Cerebellar nuclear complex (tissue), 1 donor: Measurements from ENCODE around the gene BBIP1.

Experiments used
- DNase-seq, 2 experiments: peaks; one replicate each; lab custom pipeline; 2025; lab: John Stamatoyannopoulos, UW

BBIP1 gene, protein sequence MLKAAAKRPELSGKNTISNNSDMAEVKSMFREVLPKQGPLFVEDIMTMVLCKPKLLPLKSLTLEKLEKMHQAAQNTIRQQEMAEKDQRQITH

DNA sequence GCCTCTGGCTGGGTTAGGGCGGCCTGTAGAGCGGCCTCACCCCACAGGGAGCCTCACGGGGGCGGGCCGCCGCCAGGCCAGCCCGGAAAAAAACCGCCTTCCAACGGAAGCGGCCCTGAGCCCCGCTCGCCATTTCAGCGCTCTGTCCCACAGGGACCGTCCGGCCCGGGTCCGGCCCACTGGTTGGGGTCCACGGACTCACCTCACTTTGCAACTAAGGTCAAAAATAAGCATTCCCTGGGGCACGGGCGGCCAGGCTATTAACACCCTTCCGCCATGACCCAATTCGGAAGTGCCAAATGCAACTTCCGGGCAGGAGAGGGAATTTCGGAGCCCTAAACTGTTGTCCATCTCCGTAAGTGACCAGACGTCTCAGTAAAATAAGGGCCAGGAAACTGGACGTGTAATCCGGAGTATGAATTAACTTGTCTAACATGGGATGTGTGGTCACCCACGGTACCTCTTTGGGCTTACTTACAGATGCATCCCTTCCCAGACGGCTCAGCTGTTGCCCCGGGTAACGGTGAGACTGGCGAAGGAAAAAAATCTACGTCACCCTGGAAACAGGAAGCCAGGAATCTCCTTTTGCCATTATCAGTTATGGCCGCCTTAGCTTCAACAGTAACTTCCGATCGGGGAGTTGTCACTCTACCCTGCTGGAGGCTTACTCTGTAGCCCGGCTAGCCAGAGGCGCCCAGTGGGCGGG lies at the start of gene BBIP1:
TSS of gene BBIP1 (minus strand) at position 538 of the 706 bp plus-strand sequence. CDS start 1,023 bp downstream, outside the sequence.
- peak; percentile 98 to 99 for DNase-seq

DNA sequence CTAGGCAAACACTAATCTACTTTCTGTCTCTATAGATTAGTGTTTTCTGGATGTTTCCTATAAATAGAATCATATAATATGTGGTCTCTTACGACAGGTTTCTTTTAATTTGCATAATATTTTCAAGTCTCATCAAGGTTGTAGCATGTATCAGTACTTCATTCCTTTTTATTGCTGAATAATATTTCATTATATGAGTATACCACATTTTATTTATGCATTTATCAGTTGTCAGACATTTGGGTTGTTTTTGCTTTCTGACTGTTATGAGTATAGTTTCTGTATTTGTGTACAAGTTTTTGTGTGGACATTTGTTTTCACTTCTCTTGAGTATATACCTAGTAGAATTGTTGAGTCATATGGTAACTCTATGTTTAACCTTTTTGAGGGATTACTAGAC lies 48.7 kb upstream of the BBIP1 start:
- DNase-seq: no peak

DNA sequence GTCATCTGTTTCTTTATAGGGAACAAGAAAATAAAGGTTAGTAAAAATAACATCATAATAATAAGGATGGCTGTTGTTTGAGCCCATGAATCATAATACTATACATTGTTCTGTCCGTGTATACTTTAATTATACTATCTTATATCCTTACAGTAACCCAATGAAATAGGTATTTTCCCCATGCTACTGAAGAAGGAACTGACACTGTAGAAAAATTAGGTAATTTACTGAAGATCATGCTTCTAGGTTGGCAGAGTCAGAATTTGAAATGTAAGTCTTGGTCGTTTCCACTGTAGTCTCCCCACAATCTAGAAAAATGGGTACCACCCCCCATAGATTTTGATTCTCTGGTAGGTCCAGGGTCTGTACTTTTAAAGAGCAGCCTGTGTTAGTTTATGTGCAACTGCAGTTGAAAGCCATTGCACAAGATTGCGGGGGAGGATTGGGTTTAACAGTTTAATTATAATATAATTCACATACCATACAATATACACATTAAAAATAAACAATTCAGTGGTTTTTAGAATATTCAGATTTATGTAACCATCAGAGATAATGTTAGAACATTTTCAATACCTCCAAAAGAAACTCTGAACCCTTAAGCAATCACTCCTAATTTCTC lies 48.1 kb upstream of the BBIP1 start:
- no peak for DNase-seq

DNA sequence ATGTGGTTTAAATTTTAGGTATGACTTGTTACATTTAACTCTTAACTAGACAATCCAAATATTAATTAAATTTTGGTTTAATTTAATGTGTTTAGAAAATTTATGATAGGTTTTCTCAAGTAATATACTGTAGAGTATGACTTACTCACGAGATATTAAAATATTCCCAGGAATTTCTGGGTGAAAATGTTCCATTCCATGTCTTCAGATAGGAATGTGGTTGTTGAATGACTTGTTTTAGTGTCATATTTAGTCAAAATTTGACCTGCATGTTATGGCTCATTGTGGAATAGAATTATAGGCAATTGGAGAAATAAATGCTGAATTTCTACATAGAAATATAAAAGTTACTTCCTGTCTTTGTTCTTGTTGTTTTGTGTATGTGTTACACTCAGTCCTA lies 47.2 kb upstream of the BBIP1 start:
- DNase-seq: no peak

DNA sequence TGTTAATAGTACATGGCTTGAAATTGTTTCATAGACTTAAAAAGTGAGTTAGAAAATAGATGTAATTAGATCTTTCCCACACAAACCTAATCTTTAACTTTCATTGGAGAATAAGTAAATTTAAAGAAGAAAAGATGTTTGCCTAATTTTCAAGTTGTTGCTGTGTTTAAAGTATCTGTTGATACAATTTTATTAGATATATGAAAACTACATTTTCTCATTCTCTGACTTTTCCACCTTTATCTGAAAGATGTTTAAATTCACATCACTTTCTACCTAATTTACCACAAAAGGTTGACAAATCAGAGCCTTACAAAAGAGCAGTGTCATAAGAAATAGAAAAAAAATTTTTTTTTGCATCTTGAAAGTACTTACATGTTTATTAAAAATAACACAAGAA lies 46.2 kb upstream of the BBIP1 start:
- DNase-seq: no peak

DNA sequence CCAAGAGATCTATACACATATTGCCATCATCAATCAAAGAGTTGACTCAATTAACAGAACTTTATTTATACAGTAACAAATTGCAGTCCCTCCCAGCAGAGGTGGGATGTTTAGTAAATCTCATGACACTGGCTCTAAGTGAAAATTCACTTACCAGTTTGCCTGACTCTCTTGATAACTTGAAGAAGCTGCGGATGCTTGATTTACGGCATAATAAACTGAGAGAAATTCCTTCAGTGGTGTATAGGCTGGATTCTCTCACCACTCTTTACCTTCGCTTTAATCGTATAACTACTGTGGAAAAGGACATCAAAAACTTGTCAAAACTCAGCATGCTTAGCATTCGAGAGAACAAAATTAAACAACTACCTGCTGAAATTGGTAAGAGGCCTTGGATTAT lies 45.7 kb upstream of the BBIP1 start:
- DNase-seq: no peak

DNA sequence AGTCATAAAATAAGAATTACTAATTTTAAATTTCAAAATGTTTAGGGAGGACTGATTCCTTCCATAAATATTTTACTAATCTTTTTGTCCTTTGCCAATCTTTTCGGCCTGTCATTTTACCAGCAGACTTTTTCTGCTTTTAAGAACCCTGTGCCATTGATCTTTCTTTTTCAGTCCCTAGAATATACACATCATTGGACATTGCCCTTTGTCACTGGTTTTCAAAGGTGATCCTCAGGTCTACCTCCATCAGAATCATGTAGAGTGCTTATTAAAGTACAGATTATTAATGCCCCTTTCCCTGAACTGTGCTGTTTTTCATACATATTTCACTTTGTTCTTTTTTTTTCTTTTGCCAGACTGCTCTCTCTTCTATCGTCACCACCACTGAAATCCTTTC lies 44.2 kb upstream of the BBIP1 start:
- no peak for DNase-seq

DNA sequence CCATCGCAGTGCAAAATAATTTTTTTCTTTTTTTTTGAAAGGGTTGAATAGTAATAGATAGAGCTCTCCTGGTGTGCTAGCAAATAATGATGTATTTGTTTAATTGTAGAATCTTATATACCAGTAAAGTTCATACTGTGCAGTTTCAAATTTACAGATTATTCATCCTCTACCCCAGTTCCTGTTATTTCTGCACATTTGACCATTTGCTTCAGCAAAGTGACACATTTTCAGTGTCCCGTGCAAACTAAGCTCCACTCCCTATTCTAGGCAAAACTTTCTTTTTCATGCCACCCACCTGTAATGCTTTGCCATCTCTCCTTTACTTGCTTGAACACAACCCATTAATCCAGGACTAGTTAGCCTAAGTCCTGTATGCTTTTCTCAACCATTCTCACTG lies 43.5 kb upstream of the BBIP1 start:
- DNase-seq: no peak

DNA sequence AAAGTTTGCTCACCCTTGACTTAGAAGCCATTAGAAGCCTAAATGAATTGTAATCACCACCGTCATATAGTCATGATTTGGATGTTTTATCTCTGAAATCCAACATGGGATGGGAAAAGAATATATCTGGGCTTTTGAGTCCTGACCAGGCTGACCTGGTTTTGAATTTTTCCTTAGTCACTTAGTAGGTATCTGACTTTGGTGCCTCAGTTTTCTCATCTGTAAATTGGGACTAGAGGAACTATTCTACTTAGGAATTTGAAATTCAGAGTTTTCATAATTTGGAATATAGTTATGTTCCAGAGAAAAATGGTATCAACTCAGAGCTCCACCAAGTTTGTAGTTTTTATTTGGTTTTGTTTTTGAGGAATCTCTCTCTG lies 41.3 kb upstream of the BBIP1 start:
- no peak for DNase-seq

DNA sequence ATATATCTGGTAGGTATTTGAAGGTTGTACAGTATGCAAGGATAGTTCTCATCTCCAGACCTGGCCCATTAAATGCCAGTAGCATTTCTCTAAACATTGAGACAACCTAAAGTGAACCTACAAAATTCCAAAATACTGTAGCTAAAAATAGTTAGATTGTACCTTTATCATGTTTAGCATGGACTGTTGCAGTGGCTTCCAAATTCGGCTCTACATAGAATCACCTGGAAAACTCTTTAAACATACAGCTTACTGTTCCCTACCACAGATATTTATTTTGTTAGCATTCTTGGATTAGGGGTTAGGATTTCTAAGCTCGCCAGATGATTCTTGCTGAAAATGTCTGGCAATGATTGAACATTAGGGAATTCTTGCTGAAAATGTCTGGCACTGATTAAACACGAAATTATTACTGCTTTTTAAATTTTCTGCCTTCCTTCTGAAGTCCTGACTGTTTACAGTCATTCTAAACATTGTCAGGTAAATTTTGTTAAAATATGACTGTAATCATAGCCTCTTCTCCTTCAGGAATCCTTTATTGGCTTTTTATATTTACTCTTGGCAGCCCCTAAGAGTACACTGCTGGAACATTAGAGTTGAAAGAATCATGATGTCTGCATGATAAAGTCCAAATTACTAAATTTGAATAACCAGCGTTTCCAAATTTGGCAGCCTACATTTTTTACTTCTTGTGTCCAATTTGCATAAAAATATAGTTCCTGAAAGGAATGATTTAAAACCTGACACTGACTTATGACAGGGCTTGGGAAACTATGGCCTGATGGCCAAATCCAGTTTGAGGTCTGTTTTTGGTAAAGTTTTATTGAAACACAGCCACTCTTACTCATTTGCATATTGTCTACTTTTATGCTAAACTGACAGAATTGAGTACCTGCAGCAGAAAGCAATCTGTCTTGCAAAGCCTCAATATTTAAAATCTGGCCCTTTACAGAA lies 40.7 kb upstream of the BBIP1 start:
- no peak for DNase-seq

DNA sequence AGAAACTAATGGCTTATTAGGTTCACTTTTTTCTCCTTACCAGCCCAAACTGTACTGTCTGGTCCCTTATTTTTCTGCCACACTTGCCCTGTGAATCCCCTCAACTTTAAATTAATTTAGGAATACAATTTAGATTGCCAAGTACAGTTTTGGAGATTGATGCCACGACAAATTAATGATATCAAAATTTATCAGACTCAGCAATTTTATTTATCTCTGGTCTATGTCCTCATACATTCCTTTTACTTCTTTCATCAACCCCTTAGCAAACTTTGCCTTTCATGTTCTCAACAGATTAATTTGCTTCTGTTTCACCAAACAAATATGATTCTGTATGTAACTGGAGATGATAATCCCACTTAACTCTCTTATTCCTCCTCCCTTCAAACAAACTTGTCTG lies 38.6 kb upstream of the BBIP1 start:
- DNase-seq: no peak

DNA sequence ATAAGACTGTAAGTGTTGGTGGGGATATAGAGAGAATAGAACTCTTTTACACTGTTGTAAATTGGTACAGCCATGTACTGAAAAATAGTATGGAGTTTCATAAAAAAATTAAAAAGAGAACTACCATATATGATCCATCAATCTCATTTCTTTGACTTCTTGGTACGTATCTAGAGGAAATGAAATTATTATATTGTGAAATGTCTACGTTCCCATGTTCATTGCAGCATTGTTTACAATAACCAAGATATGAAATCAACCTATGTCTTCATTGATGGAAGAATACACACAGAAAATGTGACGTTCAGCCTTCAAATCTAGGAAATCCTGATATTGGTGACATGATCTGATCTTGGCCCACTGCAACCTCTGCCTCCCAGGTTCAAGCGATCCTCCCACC lies 32.4 kb upstream of the BBIP1 start:
- DNase-seq: no peak

DNA sequence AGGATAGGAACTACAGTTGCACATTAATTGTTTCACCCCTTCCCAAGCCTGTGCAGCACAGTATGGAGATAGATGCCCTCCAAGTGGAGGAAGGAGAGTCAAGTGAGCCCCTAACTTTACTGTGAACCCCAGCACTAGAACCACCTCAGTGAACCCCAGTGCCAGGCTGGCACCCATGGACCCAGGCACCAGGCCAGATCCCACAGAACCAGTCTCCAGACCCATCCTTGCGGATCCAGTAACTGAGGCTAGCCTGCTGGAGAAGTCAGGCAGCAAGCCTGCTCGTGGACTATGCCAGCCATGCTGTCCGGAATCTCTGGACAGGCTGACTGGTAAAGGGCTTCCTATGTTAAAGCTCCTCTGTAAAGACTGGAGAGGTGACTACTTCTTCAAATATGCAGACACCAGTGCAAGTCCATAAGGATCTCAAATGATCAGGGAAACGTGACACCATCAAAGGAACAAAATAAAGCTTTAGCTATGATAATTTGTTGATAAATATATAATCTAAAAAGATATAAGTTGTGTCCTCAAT lies 28.1 kb upstream of the BBIP1 start:
- DNase-seq: no peak

DNA sequence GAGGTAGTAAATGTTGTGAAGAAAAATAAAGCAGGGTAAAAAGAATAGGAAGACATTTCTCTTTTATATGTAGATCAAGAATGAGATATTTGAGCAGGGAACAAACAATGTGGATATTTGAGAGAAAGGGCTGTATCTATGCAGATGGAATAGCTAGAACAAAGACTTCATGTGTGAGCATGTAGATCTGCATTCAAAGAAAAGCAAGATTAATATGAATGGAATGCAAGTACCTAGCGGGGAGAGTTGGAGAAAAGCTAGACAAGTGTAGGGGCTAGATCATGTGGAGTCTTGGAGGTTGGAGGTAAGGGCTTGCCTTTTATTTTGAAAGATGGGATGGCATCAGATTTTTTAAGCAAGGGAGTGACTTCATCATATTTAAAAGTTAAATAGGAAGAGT lies 27.5 kb upstream of the BBIP1 start:
- DNase-seq: no peak

DNA sequence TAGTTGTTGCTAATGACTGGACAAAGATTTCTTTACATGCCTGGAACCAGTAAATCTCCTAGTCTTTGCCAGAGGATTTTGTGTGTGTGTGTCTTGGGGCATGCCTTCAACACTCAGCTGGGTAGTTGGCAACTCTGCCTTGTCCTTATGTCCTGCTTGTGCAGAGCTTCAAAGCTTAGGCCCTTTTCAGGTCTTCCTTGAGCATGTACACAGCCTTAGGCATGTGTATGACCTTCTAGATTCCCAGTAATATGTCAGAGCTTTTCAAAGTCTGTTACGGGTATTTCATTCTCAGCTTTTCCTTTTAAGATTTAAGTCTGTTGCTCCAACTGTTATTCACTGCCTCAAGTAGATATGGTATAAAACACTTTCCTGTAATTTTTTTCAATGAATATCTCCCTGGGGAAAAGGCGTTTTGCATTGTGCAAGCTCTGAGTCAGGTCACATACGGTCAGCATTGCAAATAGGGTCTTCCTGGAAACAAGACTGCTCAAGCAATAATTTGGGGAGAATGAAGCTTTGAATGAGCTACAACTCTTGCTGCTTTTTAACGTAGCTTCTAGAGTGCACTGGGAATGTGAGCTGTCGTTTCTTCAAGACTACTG lies 25.9 kb upstream of the BBIP1 start:
- DNase-seq: no peak

DNA sequence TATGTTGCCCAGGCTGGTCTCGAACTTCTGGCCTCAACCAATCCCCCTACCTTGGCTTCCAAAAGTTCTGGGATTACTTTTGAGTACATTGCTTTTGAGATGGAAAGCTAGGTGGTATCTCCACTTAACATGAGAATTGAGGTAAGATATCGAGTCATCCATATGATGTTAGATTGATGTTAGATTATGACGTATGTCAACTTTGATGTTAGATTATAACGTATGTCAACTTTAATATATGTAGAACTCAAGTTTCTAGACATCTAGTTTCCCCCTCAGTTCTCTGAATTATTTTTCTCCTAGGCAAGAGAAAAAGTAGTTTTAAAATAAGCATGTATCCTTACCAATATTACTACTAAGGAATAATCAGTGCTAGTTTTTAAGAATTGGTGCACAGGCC lies 20.4 kb upstream of the BBIP1 start:
- DNase-seq: no peak

DNA sequence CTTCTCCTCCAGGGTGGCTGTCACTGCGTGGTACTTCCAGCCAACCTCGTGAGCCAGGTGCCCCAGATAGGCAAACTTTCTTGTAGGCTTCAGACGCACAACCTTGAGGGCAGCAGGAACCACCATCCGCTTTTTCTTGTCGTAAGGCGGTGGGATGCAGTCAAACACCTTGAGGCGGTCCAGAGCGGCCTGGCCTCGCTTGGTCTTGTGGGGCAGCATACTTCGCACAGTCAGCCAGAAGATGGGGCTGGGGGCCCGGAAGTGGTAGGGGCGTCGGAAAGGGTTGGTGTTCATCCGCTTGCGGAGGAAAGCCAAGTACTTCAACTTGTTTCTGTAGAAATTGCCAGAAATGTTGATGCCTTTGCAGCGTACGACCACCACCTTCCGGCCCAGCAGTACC lies 17.8 kb upstream of the BBIP1 start:
- no peak for DNase-seq

DNA sequence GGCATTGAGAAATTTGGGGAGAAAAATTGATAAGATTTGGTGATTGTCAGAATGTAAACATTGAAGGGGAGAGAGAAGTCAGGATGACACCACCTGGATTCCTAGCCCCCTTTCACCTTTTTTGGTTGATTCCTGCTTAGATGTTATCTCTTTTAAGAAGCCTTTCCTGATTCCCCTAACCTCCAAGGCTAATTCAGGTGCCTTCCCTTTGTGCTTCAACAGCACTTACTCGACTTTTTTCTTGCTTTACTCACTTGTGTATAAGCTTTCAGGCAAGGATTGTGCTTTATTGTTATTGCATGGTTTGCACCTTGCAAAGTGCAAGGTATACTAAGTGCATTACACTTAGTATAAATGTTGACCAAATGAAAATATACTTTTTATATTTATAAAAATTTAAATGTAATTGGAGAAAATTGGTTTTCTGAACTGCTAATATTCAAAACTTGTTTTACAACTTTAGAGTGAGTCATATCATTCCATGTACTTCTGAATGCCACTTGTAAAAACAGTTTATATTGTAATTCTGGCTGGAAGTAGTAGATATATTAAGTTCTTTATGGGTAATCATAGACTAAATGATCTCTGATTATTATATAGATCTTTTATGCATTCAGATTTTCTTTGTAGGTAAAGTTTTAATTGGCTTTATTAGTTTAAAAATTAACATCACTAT lies 13.7 kb upstream of the BBIP1 start:
- no peak for DNase-seq

DNA sequence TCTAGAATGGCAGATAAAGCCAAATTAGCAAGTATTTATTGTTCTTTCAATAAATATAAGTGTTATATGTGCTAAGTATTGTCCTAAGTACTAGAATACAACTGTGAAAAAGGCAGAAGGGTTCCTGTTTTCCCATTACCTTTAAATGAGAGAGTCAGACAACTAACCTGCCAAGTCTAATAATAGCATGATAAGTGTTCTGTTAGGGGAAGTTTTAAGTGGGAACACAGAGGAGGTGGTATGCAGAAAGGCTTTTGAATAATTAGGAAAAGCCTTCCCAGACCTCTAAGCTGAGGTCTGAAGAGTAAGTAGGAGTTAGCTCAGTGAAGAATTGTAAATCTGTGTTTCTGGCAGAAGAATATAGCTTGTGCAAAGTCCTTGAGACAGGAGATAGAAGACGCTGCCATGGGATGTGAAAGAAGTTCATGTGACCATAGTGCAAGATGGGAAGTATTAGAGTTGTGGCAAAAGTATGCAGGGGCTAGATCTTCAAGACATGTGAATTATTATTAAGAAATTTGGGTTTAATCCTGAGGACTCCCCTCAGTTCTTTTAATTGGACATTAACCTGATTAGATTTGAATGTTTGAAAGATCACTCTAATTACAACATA lies 12.9 kb upstream of the BBIP1 start:
- no peak for DNase-seq

DNA sequence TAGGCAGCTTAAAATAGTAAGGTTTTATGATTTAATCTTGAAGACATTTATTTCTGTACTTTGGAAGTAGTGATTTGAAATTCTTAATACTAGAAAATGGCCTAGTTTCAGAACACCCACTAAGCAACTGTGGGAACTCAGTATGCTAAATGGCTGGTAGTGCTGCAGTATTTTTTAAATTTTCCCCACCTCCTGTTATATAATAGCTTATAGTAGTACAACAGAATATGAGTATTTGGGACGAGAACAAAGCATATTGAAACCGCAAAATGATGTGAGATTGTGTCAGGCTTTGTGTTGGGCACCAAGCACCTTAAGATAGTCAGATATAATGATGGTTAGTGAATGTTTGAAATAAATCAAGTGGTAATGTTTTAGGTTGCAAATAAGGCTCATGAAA lies 8.5 kb upstream of the BBIP1 start:
- no peak for DNase-seq
